Upper lobe of right lung (tissue), 1 donor: ENCODE data around the gene CSNK2B. TPM values are rescaled to one million over a fixed set of nuclear protein-coding genes. Genes with fewer than 3 reads are reported as not detected.

ENCODE experiments used
- ATAC-seq: fragments of 200-7000 bp; cut with Tn5 transposase; one replicate; pipeline ENCODE4 v1.9.1; 2020; ENCODE audit warnings: mild to moderate bottlenecking, moderate library complexity
- DNase-seq: peaks from one replicate; pipeline ENCODE4 v3.0.0-alpha.2; 2020
- H3K27ac ChIP-seq: fragments of 200-600 bp; one replicate; pipeline ENCODE4 v1.8.0; 2022
- H3K27me3 ChIP-seq: fragments of 200-600 bp; one replicate; pipeline ENCODE4 v1.8.0; 2022; ENCODE audit warnings: mild to moderate bottlenecking
- H3K36me3 ChIP-seq: fragments of 200-600 bp; one replicate; pipeline ENCODE4 v1.8.0; 2022
- H3K4me1 ChIP-seq: fragments of 200-600 bp; one replicate; pipeline ENCODE4 v1.8.0; 2022
- H3K4me3 ChIP-seq: fragments of 200-600 bp; one replicate; pipeline ENCODE4 v1.8.0; 2022; ENCODE audit warnings: mild to moderate bottlenecking
- H3K9me3 ChIP-seq: fragments of 200-600 bp; one replicate; pipeline ENCODE4 v1.8.0; 2022
- intact Hi-C: fragments of 100-400 bp; cut with DNase I; formaldehyde crosslinking; loops from one replicate; pipeline ENCODE4 v1.11.0; 2022
- total RNA-seq: library from RNA; stranded (reverse); fragmentation: NEBNext Ultra II Directional; extraction: Animal tissue kit (Norgen Biotek cat#: 25700); gene quantifications from one replicate; pipeline ENCODE4 v1.2.1, GENCODE V29; 2021
- TF ChIP-seq, protein P1 (sequence below): fragments of 200-600 bp; IDR thresholded peaks from one replicate; pipeline ENCODE4 v1.8.0; 2022; ENCODE audit warnings: antibody characterized with exemption
- donor health status: DM: no; HTN: yes; CAD: no; lungs with severe emphysema.

Gene CSNK2B
- total RNA-seq, 1 donor from 2014 or later, result 114 TPM

DNA sequence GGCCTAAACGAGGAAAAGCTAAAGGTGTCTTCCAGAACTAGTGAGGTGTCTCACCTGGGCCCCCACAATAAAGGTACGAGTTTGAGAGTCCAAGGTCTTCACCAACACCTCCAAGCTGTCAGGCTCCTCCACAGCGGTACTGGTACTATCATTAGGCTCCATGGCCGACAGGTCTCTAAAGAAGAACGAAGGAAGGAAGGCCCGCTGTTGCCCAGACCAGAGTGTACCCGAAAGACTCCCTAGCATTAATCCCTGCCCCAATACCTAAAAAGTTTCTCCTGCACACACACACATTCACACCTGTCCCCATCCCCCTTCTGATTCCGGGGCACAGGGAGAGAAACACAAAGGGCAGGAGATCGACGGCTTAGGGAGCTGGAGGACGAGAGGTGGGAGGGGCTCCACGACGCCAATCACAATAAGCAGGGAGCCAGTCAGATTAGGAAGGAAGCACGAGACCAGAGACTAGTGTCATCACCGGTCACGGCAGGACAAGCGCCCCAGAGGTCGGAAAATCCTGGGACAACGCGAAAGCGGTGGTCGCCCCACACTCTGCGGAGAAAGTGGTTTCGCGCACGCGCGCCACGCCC lies 14.2 kb upstream of the CSNK2B start:
- DNase-seq, result no peak
- Histone ChIP-seq H3K27me3 (no peaks in the 10 kb centered on the region), H3K36me3 (peaks cover 45% of the 10 kb centered on the region), H3K27ac (peak overlapping the region; percentile 96), H3K4me1 (peaks cover 12% of the 10 kb centered on the region), H3K9me3 (no peaks in the 10 kb centered on the region), H3K4me3 (peak overlapping the region; percentile 76)
- intact Hi-C loops, result no loop called here
- TF ChIP-seq, protein P1, sequence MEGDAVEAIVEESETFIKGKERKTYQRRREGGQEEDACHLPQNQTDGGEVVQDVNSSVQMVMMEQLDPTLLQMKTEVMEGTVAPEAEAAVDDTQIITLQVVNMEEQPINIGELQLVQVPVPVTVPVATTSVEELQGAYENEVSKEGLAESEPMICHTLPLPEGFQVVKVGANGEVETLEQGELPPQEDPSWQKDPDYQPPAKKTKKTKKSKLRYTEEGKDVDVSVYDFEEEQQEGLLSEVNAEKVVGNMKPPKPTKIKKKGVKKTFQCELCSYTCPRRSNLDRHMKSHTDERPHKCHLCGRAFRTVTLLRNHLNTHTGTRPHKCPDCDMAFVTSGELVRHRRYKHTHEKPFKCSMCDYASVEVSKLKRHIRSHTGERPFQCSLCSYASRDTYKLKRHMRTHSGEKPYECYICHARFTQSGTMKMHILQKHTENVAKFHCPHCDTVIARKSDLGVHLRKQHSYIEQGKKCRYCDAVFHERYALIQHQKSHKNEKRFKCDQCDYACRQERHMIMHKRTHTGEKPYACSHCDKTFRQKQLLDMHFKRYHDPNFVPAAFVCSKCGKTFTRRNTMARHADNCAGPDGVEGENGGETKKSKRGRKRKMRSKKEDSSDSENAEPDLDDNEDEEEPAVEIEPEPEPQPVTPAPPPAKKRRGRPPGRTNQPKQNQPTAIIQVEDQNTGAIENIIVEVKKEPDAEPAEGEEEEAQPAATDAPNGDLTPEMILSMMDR, result no peak
- peak; percentile 78 for ATAC-seq

DNA sequence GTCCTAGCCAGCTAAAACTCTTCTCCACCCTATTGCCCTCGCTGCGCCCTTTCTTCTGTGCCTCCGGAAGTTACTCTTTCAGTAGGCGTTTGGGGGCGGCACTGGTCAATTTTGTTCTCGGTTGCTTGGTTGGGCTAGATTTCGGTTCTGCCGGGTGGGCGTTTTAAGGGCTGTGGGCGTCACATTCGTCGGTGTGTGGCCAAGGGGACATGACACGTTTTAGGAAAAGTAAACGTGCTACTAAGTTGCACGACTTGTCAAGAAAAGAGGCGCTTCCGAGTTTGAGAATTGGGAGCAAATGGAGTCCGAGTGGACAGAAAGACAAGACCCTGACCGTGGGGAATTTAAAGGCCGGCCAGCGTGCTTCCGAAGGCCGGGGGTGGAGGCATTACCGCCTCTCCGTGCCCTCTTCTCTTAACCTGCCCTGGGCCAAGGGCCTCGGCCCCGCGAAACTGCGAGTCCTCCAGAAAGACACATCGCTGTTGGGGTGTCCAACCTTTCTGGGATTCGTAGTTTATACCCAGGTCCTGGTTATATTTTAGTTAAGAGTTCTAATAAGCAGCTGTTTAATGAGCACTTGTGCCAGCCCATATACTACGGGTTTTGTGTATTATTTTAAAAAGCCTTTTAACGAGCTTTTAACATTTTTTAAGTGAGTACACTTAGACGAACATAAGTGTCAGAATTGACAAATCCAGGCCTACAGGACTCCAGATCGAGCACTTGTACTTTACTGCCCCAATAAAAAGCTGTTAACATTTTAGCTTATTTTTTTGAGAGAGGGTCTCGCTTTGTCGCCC lies 12.8 kb upstream of the CSNK2B start:
- peaks cover 44% of the 10 kb centered on the region for H3K36me3 ChIP-seq
- TF ChIP-seq, protein P1, result peak; percentile 18
- H3K4me1 ChIP-seq, result peaks cover 22% of the 10 kb centered on the region
- intact Hi-C loops, result no loop called here
- H3K27me3 ChIP-seq, result no peaks in the 10 kb centered on the region
- DNase-seq (peak; percentile 90), ATAC-seq (peak; percentile 78)
- H3K4me3 ChIP-seq, result peak overlapping the region; percentile 76
- H3K27ac ChIP-seq, result peak overlapping the region; percentile 96
- no peaks in the 10 kb centered on the region for H3K9me3 ChIP-seq

DNA sequence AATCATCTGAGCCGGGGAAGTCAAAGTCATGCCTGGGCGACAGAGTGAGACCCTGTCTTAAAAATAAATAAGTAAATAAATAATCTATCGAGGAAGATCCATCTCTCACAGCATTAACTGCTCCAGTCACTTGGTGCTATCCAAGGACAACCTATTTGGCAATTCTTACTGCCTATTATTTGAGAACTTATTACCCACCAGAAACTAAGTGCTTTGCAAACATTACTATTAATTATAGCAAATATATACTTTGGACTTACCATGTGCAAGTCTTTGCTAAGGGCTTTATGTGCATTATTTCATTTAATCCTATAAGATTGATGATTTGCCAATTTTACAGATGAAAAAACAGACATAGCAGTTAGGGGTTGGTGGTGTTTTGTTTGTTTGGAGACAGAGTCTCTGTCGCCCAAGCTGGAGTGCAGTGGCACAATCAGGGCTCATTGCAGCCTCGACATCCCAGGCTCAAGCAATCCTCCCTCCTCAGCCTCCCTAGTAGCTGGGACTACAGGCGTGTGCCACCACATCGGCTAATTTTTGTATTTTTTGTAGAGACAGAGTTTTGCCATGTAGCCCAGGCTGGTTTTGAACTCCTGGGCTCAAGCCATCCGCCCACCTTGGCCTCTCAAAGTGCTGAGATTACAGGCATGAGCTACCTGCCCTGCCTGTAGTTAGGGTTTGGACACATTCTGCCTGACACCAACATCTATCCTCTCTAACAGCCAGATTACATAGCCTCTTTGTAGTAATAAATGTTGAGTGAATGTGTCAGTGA lies 11.1 kb upstream of the CSNK2B start:
- no peak overlapping the region for H3K27ac ChIP-seq
- intact Hi-C loops, result no loop called here
- TF ChIP-seq, protein P1, result no peak
- peaks cover 29% of the 10 kb centered on the region for H3K36me3 ChIP-seq
- H3K27me3 ChIP-seq, result no peaks in the 10 kb centered on the region
- peaks cover 38% of the 10 kb centered on the region for H3K4me1 ChIP-seq
- ATAC-seq (no peak), DNase-seq (no peak)
- H3K4me3 ChIP-seq, result no peak overlapping the region
- no peaks in the 10 kb centered on the region for H3K9me3 ChIP-seq

DNA sequence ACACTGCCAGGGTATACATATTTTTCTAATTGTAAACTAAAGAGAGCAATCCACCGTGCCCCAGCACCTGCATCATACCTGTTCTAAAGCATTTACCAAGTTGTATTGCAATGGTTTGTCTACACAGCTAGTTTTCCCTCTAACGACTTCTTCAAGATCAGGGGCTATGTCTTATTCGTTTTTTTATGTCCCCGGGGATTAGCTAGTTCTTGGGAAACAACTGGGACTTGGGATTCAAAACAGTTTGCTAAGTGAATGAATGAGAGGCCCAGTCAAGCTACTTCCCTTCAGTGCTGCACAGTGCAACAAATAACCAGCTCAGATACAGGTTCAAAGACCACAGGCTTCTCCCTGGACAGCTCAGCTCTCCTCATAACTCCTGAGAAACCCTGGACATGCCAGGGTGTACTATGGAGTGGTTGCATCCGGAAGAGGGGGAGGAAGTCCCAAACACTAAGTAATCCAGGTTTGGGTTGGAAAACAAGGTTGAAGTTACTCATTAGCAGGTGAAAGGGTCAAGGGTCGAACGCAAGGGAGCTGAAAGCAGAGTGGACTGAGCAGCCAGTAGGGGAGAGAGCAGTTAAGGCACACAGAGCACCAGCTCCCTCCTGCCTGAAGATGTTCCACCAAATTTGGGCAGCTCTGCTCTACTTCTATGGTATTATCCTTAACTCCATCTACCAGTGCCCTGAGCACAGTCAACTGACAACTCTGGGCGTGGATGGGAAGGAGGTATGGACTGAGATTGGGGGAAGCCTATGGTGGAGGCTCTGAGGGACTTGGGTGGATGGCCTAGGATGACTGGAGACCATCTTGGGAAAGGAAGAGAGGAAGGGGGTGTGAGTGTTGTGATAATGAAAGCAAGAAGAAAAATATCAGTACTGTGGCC lies 10.3 kb upstream of the CSNK2B start, which contains the start of gene APOM:
APOM (plus strand) TSS at position 546 of the 889 bp plus-strand sequence; CDS start at position 619, 73 bp downstream.
- intact Hi-C loops, result no loop called here
- Histone ChIP-seq H3K27ac (no peak within 1 kb of the TSS), H3K4me3 (no peak within 1 kb of the TSS), H3K4me1 (peaks cover 38% of the 10 kb centered on the region), H3K36me3 (peaks cover 24% of the 10 kb centered on the region), H3K9me3 (no peaks in the 10 kb centered on the region), H3K27me3 (no peaks in the 10 kb centered on the region)
- TF ChIP-seq, protein P1, result no peak
- ATAC-seq (no peak), DNase-seq (no peak)
